GM21423 (cell line): ENCODE data around the gene SRRM4.

Source experiments
- ATAC-seq: cut with Tn5 transposase; IDR thresholded peaks from one replicate; pipeline ENCODE4 v1.9.1; 2021; ENCODE audit warnings: mild to moderate bottlenecking, moderate library complexity; ENCODE audit not compliant: unreplicated experiment

The SRRM4 gene

DNA sequence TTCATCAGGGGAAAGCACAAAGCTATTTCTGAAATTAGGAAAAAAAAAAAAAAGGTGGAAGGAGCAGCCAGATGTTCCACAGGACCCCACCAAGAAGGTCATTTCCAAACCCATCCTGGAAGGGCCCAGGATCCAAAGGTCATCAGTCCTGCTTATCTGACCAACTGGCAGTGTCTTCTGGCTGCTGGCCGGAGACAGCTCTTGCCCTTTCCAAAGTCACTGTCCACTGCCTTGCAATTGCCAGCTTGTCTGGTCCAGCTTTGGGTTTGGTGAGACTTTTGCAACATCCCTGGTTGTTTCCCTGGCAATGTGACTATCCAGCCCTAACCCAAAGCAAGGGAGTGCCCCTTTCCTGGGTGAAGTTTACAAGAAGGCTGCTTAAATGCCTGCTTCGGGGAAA lies 178.5 kb downstream of the SRRM4 start:
- no peak for ATAC-seq

DNA sequence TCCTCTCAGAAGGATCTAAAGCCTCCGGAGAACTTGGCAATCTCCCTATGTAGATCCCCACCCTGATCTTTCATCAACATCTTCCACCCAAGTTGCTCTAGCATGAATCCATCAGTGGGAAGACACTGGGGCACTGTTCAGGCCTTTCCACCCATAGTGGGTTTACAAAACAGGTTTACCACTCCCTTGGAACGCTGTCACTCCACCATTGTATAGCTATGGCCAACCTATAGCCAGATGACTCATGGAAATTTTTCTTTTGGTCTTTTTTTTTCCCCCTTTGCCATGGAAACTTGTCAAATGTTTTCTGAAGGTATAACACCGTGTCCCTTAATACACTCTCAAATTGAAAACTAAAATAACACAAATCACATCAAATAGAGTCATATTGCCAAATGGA lies 186.6 kb downstream of the SRRM4 start:
- no peak for ATAC-seq

DNA sequence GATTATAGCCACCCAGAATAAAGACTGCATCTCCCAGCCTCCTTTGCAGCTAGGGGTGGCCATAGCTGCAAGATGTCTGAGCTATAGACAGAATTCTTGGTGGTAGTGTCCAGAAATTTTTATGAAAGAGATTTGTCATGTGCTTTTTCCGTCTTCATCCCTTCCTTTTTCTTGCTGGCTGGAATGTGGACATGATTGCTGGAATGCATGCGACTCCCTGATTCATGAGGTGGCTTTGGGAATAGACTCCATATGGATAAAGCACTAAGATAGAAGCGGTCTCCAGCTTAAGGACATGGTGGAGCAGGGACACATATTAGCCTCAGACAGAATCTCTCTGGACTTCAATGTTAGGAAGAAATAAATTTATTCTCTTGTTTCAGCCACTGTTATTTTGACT lies 187.4 kb downstream of the SRRM4 start:
- no peak for ATAC-seq

DNA sequence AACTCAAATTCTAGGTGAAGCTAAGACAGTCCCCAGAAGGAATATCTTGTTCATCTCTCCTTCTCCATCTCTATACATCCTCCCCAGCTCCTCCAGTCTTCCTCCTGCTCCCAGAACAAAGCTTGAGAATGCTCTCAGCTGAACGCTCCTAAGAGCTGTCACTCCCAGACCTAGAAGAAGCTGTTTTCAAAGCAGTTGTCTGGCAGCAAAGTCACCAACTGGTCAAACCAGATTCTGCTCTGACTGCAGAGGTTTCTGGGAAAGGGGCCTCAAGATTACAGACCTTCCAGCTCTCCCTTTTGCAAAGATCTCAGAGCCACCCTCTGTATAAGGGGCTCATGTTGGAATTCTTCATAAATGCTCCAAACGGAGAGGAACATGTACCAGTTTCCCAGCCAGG lies 187.8 kb downstream of the SRRM4 start:
- ATAC-seq = no peak

DNA sequence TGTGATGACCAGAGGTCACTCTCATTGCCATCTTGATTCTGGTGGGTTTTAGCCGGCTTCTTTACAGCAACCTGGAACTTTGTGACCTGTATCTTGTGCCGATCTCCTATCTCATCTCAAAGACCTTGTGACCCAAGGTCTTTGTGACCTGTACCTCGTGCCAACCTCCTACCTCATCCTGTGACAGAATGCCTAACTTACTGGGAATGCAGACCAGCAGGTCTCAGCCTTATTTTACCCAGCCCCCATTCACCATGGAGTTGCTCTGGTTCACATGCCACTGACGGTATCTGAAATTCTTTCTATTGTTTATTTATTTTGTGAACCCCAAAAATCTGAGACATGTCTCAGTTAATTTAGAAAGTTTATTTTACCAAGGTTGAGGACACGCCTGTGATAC lies 189.9 kb downstream of the SRRM4 start:
- no peak for ATAC-seq

DNA sequence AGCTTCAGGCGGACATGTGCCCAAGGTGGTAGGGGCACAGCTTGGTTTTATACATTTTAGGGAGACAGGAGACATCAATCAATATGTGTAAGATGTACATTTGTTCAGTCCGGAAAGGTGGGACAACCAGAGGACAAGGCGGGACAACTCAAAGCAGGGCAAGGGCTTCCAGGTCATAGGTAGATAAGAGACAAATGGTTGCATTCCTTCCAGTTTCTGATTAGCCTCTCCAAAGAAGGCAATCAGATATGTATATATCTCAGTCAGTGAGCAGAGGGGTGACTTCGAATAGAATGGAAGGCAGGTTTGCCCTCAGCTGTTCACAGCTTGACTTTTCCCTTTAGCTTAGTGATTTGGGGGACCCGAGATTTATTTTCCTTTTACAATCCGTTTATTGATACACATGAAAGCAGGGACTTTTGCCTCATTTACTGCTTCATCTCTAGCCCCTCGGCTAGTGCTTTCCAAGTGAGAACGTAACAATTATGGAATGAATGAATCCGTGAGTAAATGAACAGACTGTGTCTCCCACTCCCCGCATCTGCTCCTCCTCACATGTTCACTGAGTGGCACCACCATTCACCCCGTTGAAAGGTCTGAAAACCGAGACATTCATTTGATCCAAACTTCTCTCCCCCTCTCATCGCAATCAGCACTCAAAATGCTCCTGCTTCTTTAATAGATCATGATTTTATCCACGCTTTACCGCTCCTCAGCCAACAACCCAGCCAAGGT lies 190.5 kb downstream of the SRRM4 start:
- no peak for ATAC-seq

DNA sequence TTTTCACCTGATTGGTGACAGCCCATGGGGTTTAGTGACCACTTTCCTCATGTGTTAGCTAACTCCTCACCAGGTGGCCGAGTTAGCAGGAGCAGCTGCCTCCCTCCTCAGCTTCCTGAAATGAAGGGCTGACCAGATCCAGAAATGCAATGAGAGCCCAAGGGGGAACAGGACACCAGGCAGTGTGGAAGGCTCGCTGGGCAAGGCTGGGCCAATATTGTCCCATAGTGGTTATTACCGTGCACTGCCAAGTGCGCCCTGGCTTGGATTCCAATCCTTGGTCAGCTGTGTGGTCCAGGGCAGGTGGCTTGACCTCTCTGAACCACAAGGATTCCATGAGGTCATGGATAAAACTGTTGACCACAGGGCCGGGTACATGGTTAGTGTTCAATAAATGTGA lies 193.7 kb downstream of the SRRM4 start:
- no peak for ATAC-seq

DNA sequence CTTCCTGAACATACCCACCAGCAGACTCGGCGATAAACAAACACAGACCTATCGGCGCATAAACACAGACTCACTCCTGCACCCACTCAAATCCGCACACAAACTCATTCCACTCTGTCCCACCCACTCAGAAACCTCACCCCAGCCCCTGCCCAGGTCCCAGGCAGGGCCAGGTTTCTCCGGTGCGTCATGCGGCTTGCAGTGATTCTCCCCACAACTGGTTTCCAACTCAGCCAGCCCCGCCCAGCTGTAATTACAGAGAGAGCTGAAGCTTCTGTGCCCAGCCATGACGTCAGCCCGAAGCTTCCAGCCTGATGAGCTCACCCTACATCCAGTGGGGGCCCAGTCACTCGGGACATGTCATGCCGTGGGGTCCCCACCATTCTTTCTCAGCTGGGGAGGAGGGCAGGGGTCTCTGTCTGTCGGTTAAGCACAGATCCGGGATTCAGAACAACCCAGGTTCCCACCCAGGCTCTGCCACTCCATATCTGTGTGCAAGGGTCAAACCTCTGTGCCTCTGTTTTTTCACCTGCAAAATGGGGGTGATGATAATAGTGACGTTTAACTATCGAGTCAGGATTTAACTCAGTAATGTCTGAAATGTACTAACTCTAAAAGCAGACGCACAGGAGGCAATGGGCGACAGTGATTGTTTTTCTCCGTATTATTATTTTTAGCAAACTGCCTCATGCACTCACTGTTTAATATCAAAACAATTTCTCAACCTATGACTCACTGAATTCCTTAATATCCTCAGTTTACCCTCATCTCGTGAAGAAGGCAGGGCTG lies 195.1 kb downstream of the SRRM4 start:
- no peak for ATAC-seq

DNA sequence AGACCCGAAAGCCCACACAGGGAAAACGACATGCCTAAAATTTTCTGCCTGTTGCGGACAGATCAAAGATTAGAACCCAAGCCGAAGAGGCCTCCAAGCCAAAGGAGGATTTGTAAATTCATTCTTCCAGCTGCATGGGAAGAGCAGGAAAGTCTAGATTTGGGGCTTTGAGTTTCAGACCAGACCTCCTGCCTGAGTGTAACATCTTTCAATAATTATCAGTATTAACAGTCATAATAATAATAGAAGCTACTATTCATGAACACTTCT lies 195.7 kb downstream of the SRRM4 start:
- ATAC-seq = no peak

DNA sequence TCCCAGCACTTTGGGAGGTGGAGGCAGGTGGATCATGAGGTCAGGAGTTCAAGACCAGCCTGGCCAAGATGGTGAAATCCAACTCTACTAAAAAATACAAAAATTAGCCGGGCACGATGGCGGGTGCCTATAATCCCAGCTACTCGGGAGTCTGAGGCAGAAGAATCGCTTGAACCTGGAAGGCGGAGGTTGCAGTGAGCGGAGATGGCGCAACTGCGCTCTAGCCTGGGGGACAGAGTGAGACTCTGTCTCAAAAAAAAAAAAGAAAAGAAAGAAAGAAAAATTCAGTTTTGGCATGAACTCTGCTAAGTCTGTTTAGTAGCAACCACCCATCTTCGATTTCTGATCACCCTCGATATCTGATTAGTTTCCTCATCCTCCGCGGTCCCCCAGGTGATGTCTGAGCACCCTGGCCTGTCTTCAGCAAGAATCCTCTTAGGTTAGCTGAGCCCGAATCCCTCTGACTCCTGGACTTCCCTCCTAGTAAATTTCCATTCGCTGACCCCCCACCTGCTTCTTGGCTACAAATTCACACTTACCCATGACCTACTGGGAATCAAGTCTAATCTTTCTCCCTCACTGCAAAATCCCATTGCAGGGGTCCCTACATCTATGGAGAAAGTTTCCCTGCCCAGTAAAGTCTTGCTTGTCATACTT lies 196.5 kb downstream of the SRRM4 start:
- ATAC-seq = no peak

DNA sequence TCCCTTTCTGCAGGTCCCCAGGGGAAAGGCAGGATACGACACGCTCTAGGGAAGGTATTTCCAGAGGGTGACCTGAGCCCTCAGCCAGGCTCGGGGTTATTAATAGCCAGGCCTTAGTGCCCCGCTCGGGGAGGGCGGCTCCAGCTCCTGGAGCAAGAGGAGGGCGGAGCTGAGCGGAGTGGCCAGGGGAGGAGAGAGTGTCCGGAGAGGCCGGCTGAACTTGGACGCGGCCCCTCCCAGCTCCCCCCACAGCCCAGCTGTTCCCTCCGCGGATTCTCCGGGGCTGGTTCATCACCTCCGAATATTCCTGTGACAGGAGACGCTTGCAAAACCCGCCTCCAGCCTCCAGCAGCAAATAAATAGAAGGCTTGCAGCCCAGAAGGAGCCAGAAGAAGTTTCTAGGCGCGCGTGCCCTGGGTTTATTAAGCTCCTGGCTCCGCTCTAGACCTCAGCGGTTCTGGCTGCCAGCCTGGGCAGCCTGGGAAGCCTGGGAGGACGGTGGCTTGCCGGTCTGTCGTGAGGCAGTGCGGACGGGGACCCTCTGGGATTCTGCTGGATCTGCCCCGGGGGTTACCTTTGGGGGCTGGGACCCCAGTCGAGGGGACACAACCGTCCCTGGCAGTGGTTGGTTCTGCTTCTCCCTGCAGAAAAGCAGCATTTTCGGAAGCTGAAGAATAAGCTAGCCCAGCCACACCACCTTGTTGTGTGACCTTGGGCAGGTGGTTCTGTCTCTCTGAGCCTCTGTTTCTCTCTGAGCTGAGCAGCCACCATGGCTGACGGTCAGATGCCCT lies 197.4 kb downstream of the SRRM4 start, which contains the start of gene HSPB8:
Gene HSPB8, plus strand, starts transcription at position 388 of the 791 bp plus-strand sequence. Its CDS starts 382 bp downstream, at position 770.
- ATAC-seq = no peak

DNA sequence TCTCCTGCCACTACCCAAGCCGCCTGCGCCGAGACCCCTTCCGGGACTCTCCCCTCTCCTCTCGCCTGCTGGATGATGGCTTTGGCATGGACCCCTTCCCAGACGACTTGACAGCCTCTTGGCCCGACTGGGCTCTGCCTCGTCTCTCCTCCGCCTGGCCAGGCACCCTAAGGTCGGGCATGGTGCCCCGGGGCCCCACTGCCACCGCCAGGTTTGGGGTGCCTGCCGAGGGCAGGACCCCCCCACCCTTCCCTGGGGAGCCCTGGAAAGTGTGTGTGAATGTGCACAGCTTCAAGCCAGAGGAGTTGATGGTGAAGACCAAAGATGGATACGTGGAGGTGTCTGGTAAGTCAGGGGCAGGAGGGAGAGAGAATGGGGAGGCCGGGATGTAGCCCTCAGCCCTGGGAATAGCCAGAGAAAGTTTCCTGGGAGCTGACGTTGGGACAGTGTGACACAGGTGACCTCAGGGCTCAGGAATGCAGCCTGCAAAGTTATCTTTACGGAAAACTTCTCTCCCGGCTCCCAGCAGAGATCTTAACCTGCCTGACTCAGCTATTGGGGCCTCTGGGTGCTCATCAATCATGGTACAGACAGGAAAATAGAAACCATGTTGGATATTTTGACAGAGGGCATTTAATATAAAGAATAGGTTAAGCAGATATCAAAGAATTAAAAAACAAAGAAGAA lies 198.1 kb downstream of the SRRM4 start:
- ATAC-seq = no peak

DNA sequence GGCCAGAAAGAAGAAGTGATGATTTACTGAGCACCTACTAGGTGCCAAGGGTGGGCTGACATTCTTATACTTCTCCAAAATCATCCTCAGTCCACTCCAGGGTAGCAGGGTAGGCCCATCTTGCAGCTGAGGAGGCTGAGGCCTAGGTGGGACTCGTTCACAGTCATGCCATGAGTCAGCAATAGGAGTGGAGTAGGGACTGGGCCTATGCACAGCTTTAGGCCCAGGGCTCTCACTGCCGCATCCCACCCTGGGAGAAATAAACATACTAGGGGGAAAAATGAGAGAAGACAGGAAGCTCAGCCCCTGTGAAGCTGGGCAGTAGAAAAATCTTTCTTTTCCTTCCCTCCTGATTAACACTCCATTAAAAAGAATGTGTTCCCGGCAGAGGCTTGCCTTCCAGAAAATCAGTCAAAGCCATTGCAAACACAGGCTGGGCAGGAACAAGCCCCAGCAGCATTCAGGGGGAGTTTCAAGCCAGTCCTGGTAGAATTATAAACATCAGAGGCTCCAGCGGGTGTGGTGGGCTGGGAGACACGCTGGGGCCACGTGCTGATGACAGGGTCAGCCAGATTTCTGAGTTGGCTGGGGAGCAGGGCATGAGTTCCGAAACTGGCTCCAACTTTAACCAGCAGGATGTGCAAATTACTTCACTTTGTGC lies 199.2 kb downstream of the SRRM4 start:
- ATAC-seq = no peak

DNA sequence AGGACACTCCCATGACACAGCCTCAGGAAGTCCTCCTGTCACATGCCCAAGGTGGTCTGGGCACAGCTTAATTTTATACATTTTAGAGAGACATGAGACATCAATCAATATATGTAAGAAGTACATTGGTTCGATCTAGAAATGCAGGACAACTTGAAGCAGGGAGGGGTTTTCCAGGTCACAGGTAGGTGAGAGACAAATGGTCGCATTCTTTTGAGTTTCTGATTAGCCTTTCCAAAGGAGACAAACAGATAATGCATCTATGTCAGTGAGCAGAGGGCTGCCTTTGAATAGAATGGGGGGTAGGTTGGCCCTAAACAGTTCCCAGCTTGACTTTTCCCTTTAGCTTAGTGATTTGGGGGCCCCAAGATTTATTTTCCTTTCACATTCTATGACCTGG lies 199.9 kb downstream of the SRRM4 start:
- no peak for ATAC-seq

DNA sequence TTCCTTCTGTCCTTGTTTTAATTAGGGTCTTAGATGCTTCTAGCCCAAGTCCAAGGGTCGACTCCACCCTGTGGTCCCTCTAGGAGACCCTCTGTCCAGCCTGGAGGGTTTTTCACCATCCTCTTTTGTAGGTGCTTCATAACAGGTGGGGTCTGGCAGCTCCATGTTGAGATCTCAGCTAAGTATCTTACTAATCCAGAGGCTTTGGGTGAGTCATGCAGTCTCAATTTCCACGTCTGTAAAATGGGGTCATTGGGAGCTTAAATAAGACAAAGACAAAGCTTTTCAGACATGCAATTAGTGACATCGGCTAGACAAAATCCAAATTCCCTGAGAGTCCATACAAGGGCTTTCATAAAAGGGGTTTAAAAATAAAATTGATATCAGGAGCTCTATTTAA lies 200.6 kb downstream of the SRRM4 start:
- no peak for ATAC-seq

DNA sequence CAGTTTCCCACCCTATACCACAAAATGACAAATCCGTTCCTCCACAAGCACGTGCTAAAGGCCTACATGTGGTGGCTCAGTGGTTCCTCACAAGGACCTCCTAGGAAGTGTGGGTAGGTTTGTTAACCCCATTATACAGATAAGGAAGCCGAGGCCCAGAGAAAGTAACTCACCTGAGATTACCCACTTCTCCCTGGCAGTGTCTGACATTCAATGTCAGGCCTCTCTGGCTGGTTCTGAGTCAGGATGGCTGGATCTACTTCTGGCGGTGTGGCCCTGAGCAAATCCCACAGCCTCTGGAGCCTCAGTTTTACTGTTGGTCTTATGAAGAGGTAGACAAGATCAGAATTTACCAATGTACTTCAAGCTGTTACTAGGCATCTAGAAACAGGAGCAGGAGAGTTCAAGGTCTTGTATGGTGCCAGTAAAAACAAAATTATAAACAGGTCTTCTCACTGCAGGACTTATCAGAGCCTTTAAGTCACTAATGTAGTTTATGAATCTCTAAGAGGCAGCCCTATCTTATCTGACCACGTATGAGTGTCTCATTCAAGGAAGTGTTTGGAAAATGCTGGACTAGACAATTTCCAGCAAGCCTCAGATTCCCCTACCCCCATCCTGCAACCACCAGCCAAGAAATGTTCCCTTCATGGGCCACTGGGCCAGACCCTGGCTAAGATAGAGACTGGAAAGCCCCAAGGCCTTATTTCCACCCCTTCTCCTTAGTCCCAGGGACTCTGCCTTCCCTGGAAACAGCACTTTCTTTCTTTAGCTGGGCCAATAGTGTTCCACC lies 201.6 kb downstream of the SRRM4 start:
- no peak for ATAC-seq

DNA sequence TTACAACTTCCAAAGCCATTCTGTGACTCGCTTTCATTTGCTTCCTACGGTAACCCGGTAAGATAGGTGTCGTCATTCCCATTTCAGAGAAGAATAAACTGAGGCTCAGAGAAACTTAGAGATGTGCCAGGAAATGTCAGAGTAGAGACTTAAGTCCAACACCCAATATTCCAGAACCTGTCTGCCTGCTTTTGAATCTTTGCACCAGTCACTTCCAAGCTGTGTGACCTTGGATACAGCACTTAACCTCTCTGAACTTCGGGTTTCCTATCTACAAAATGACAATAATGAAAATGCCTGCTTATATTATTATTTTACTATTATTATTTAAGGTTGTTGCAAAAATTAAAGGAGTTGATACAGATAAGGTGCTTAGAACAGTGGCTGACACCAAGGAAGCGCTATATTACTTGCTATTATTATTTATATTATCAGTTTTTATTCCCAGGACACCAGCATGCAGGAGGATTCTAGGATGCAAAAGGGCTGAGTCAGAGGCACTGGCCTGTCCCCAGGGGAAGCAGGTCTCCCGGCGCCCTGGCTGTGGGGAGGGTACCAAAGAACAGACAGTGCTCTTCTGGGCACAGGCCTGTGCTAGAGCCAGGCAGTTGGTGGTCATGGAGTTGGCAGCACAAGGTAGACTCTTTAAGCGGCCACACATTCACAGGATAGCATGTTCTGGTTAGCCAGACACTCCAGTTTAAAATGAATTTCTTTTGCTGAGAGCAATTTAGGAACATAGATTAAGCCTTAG lies 202.8 kb downstream of the SRRM4 start:
- no peak for ATAC-seq

DNA sequence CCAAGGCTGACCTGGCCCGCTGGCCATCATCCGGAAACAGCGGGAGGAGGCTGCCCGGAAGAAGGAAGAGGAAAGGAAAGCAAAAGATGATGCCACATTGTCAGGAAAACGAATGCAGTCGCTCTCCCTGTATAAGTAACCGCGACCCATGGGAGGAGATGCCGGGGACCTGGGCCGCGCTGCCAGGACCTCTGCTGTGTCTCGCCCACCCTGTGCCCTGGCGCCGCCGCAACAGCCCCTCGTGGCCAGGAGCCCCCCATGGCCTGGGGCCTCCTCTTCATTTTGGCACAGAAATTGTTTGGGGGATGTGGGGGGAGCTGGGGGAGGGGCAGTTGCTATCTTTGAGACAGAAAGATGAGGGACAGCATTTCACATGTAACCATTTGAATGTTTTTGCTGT lies 213.9 kb downstream of the SRRM4 start:
- no peak for ATAC-seq

DNA sequence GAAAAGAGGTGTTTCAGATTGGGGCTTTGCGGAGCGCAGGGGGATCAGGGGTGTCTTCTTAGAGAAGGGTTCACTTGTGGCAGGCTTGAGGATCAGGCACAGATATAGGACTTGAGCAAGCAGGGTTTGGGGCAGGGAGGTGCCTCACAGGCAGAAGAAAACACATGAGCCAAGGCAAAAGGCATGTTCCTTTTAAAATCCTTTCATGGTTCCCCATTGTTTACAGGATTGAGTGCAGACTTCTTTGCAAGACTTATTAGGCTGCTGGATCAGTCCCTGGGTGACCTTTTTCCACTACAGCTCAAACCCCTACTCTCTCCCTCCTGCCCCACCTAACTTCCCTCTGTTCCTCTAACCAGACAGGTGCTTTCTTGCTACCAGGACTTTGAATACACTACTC lies 217.1 kb downstream of the SRRM4 start:
- no peak for ATAC-seq
